Stimulated activated CD8-positive, alpha-beta memory T cell treated with anti-CD3 and anti-CD28 coated beads, Interleukin-12 subunit alpha, Interleukin-12 subunit beta, amount 100 ng/mL, for 4 hours (primary cell): ENCODE data around the gene SLC6A12.

Source experiments
- DNase-seq: peaks from one replicate; pipeline ENCODE4 v3.0.0-alpha.2; 2020; ENCODE audit warnings: low read depth

SLC6A12 gene

DNA sequence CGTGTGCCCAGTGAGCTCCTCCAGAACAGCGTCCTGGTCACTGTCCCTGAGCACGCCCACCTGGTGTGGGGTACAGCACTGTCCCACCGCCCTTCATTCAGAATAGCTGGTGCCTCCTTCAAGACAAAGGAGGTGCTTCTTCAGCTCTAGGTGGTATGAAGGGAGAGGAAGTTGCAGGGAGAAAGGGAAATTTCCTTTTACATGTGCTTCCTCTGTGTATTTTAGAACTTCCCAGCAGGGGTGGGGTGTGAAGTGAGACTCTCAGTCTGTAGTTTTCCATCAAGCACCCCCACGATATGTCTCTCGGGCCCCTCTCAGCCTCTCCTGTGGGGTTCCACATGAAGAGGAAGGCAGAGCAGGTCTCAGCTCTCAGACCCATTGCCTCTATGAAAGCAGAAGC lies 1.2 kb upstream of the SLC6A12 start:
- no peak for DNase-seq

DNA sequence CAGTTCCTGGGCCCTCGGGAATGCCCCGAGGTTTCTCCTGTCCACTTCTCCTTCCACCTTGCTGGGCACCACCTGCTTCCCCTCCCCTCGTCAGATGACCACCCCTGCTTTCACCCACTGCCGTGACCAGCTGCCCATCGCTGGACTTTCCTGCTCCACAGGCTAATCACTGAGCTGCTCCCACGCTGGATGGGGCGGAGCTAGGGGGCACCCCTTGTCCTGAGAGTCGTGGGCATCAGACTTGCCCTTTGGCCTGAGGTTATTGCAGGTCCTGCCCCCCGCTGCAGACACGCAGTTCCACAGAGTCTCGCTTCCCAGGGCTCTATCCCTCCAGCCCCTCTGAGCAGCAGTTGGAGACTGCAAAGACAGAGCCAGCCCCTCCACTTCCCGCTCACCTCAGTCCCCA lies 427 bp downstream of the SLC6A12 start:
- no peak for DNase-seq

DNA sequence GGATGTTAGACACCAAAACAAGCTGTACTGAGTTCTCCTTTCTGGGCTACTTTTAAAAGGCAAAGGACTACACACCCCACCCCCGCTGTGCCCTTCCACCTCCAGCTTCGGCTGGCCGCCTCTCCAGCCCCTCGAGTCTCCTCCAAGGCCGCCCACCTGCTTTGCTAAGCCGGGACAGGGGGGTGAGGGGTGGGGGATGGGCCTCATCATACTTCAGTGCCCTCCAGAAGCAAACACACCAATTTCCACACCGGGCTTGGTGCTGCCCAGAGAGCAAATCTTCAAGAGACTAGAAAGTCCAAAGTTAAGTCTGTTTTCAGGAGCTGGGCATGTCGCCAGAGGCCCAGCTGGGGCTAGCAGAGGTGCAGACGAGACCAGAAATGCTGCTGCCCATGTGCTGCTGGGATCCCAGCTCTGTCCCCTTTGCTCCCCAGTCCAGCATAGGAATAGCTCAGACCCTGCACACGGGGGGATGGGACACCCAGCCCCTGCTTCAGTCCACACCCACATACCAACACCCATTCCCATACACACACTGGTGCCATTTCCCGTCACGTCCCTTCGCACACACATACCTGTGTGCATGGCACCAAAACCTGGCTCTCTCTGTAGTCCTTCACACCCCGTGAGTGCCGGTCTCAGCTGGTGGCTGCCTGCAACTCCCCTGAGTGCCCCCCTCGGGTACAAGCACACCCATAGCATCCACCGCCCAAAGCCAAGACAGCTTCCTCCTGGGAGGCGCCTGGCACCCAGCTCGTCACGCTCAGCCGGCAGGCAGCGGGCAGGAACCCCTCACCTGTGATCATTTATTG lies 1.0 kb downstream of the SLC6A12 start:
- no peak for DNase-seq

DNA sequence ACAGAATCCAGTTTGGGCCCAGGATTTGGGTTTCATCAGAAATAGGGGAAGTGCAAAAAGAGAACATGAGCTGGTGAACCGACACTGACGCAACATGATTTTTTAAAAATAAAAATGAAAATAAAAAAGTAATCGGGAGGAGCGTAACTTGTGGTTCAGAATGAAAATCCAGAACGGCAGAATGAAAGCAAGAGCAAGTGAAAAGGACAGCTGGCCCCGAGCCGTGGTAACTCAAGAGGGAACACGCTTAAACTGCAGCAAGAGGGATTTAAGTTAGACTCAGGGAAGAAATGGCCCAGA lies 1.6 kb downstream of the SLC6A12 start:
- no peak for DNase-seq

DNA sequence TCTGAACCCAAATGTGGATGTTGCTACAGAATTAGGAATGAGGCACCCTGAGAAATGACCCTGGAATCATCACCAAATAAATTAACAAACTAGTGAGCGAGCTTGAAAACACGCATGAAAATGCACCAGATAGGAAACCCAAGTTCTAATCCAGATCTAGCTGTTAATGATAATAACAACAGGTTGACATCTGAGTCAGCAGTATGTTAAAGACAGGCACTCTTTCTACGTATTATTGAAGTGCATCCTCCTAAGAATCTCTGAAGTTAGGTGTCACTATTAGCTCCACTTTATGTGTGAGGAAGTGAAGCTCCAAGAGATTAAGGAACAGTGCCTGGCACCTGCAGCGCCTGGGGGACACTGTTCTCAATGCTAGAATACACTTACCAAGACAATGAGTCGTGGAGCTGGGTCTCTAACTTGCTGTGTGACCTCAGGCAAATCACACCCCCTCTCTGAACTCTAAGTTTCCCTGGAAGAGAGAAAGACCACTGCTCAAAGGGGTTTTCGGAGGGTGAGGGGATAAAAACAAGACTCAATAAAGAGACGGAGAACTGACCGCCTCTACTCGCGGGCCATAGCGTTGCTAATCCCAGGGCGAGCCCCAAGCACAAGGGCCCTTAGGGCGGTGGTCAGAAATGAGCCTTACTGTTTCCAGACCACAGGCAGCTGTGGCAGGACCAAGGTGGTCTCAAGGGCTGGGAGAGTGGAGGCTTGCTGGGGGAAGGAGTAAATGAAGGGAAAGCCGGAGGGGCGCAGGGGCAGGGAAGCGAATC lies 2.1 kb downstream of the SLC6A12 start:
- DNase-seq, result no peak

DNA sequence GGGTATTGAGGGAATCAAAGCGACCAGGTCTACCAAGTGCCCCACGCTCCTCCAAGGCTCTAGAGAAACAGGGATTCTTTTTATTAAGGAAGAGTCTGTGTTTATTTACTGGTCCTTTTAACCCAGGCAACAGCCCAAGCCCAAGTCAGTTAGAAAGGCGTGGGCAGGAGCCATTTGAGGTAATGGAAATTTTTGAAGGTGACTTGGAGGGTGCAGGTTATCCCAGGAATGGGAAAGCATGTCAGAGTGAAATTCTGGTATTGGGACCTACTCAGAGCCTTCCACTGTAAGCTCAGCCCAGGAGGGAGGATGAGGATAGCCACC lies 2.9 kb downstream of the SLC6A12 start:
- no peak for DNase-seq

DNA sequence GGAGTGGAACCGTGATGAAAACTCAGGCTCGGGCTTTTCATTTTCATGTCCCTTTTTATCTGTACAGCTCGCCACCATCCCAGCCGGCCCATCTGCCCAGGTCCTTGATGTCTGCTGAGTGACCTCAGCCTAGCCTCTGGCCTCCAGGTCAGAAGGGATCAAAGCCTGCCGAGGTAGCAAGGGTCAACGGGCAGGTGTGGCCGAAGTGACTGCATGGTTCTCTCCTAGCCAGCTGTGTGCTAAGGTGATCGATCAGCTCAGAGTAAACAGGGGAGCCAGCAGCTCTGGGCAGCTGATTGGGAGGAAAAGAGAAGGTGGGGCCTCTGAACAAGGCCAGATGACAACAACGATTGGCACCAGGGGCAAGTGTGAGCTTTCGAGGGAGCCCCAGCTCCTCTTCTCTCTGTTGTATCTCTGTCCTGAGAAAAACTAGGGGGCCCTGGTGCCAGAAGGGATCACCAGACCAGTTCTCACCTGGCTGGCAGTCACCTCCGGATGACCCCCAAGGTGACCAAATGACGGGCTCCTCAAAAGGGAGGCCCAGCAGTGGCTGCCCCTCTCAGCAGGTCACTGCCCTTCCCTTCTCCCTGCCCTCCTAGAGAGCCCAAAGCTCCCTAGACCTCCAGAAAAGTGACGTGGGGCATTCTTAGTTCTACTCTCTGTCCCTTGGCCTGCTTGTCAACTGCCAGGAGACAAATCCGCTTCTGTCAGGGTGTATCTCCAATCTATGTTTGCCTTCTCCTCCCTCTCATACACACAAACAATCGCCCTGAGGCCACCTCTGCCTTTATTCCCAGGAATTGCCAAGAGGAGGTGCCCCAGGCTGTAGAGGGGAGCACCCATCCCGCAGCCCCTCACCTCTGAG lies 3.4 kb downstream of the SLC6A12 start:
- no peak for DNase-seq

DNA sequence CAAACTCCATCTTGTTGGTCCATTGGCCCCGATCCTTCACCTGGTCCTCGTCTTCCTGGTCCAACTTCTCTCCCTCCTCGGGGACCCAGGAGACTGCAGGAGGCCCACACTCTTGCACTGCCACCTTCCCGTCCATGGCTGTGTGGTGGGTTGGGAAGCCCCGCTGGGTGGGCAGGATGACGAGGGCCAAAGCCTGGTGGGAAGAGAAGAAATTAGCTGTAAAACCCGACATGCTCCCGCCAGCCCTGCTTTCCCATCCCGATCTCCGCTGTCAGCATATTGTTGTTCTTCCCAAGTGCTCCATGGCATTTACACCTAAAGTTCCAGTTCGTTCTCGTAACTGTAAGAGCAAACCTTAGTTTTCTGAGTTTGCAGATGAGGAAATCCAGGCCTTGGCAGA lies 4.1 kb downstream of the SLC6A12 start:
- no peak for DNase-seq

DNA sequence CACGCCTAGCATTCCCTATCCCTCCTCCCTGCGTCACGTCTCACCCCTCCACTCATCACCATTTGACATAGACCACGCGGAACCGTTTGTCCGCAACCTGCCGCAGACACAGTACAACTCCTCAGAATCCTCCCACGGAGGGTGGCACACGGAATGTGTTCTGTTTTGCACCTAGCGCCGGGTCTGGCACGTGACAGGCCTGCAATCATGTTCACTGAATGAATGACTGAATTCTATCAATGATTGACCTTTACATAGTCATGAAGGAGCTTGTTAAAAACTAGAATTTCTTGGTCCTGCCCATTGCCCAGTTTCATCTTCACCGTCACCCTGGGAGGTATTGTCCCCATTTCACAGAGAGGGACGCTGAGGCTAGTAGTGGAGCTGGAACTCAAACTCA lies 4.7 kb downstream of the SLC6A12 start:
- DNase-seq, result no peak

DNA sequence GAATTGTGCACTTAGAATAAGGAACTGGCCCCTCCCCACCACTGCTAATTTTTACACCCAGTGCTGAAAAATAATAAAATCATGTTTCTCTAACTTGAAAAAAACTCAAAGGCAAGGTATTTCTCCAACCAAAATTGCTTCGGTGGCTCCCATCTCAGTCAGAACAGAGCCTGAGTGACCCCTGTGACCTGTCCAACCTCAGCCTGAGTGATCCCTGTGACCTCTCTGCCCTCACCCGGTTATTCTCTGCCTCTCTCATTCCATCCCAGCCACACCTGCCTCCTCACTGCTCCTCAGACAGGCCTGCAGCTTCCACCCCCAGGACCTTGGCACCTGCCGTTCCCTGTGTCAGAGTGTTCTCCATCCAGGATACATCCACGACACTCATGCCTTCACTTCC lies 5.1 kb downstream of the SLC6A12 start:
- DNase-seq, result no peak

DNA sequence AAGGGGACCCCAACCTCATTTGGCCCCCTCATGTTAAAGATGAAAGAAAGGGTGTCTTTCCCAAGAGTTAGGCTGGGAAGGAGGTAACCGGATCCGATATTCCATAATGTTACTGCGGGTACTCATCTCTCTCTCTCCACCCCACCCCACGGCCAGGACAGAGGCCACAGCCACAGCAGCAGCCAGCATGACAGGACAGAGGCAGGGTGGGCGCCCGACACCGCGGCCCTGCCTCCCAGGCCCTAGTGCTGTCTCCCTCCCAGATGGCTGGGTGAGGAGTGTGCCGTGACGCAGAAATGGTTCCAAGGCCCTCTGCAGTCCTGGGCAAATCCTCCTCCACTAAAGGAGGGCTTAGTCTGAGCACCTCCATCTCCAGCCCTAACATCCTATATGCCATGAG lies 6.2 kb downstream of the SLC6A12 start:
- DNase-seq, result no peak

DNA sequence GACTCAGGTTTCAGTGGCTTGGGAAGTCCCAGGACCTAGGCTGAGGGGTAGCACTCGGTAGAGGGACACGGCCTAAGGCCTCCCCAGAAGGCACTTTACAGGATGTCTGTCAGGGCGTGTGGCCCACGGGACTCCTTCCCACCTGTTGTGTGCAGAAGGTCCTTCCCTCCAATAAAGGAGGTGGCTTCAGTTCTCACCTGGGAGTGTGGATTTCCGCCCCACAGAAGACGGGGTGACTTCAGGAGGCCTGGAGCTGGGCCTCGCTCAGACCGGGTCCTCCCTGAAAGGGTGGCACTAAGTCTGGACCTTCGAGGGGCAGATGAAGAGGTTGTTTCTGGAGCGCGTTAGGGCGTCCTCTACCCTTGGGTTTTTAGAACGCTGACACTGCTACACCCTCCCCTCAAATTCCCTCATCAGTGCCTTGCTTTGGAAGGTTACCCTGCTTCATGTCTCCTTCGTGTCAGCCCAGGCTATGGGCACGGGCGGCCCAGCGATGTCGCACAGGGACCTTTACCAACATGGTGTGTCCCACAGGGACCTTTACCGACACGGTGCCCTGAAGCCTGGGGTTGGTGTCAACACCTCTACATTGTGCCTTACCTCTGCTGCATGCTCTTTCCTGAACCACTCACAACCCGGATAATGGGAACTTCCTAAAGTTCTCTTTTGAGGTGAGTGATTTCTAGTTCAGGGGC lies 7.1 kb downstream of the SLC6A12 start:
- DNase-seq, result no peak

DNA sequence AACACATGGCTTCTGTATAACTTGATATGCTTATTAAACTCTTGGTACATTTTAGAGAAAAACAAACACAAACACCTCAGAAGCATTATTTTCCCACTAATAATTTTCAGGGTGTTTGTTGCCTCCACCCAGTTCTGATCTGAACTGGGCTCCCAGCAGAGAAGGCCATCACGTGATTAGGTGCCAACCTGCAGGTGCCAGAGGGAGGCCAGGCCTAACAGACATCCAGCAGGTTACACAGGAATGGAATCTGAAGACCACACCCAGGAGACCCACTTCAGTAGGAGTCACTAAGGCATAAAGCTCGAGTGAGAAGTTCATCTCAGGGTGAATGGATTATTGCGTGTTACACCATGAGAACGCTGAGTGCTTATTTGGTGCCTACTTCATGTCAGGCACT lies 8.9 kb downstream of the SLC6A12 start:
- DNase-seq, result no peak

DNA sequence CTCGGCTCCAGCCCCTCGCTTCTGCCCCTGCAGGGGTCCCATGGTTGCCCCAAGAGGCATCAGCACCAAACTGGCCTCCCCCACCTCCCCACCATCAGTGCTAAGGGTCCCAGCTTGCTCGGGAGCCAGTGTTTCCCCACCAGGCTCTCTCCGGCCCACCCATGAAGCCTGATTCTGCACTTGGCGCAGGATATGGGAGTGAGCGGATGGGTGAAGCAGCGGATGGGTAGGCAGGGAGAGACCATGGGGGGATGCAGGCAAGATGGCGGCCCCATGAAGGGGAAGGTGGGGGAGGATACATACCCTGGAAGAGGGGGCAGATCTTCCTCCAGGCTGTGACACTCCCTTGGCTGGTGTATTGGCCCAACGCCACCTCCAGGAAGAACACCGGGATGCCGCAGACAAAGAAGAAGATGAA lies 9.7 kb downstream of the SLC6A12 start:
- DNase-seq, result no peak

DNA sequence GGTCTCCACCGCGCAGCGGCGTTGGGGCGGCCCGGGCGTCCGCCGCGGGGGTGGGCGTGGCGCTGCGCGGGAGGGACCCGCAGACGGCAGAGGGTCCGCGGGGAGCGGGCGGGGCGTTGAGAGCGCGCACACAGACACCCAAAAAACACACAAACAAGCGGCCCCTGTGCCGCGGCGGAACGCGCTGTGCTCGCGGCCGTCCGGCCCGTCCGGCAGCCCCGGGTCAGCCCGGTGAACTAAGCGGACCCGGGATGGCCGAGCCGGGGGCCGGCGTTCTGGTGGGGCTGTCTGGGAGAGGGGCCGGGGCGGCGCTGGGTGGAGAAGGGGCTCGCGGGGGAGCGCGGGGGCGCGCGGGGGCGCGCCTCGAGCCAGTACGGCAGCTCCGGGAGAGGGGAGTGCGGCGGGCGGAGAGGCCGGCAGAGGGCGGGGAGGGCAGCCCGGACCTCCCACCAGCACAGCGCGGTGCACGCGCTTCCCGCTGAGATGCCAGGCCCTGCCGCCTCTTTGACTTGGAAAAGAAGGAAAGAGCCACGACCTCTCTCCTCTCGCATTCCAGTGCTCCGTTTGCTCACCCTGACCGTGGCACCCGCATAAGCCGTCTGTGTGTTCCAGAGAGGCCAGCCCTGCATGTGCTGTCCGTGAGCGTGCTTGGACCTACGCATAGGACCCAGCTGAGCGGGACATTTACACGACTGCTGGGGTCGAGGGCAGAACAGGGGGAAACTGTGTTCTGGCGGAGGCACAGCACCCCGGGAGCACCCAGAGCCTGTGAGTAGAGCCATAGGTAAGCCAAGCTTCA lies 10.3 kb downstream of the SLC6A12 start:
- DNase-seq, result no peak

DNA sequence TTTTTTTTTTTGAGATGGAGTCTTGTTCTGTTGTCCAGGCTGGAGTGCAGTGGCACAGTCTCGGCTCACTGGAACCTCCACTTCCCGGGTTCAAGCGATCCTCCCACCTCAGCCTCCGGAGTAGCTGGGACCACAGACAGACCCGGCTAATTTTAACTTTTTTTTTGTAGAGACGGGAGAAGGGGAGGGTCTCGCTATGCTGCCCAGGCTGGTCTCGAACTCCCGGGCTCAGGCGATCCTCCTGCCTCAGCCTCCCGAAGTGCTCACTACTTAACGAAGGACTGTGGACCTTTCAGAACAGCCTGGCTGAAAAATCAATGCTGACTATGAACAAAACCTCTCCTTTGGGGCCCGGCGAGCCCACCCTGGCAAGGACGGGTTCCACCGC lies 10.9 kb downstream of the SLC6A12 start:
- no peak for DNase-seq

DNA sequence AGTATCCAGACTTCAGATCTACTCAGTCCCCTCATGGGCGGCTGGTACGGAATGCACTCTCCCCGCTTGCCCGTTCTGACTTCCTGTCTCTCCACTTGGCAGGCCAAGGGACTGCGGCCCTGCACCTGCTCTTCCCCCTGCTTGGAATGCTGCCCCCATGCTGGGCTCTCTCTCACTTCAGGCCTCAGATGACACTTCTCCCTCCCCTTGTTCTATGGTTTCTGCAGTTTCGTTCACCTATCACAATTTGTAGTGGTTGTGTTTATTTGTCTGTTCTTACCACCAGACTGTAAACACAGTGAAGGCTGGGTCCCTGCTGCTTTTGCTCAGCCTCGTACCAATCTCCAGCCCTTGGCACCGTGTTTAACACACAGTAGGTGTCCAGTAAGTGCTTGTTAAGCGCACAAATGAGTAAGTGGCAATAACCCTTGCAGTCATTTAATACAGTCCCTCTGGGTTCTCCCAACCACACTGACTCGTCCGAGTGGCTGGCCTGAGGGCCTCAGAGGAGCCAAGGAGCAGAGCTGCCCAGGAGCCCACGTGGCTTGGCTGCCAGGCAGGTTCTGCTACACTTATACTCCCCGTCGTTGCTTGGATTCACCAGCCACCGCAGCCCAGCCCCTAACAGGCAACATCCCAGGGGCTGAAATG lies 11.8 kb downstream of the SLC6A12 start:
- DNase-seq, result no peak

DNA sequence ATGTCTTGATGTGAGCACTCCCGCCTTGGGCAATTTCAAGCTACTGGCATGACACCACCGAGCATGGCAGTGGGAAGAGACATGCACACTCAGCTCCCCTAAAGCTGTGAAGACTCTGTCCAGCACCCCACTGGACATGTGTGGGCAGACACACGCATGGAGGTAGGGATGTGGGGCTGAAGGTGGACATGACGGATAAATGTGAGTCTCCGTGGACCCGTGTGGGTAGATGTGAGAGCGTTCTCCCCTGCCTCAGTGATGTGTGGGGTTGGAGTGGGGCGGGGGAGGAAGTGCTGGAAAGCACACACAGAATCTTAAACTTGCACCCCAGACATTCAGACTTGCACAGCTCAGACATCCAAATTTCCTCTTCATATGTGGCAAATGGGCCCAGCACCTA lies 12.6 kb downstream of the SLC6A12 start:
- DNase-seq, result no peak

DNA sequence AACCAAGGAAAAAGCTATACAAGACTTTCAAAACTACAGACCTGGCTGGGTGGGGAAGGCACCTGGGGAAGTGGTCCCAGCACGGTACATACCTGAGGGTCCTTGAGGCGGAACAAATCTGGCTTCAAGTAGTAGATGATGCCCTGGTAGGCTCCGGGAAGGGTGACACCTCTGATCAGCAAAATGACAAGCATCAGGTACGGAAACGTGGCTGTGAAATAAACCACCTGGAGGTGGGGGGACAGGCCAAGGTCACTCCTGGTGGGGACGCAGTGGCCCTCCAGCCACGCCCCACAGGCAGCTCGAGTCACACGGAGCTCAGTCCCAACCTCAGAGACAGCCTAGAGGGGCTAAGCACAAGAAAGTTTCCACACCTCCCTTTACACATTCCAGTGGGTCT lies 15.3 kb downstream of the SLC6A12 start:
- DNase-seq, result no peak

DNA sequence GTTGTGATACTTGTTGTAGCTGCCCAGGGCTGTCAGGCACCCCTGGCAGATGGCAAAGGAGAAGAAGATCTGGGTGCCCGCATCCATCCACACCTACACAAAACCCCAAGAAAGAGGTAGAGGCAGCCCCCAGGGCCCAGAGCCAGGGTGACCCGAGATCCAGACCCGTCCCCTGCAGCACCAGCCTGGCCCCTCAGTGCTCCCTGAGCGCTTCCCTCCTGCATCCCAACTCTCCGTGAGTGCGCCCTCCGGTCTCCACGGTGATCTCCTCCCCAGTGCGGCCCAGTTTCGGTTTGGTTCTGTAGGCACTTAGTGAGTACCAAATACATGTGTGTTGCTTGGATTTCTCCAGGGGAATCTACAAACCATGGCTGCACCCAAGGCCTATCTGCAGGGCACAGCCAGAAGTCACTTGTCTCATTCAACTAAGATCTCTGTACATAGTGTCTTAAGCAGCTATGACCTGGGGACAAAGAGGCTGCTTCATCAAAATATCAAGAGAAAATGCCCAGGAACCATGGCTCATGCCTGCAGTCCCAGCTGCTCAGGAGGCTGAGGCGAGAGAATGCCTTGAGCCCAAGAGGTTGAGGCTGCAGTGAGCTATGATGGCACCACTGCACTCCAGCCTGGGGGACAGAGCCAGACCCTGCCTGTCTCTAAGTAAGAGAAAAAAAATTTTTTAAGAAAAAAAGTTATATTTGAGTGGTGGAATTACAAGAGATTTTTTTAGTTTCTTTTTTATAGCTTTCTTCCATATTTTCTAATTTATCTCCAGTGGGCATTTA lies 15.9 kb downstream of the SLC6A12 start:
- DNase-seq, result no peak
